ENCODE measurements around the gene ANKRD31.
"Not testable (repeated sequence)": the region's sequence is repeated elsewhere in the genome, so short reads cannot be mapped to it uniquely, and the experiment has no call there.

ANKRD31 gene

GRCh38 chr5:75265731-75266130 lies 29.1 kb upstream of the ANKRD31 start:
- Histone ChIP-seq H3F3A (ENCODE audit: control insufficient read depth, insufficient read depth) (no peaks in the 10 kb centered on the region), H3K9me2 (replicated peaks; ENCODE audit: control insufficient read depth, low read length) (no peaks in the 10 kb centered on the region), H3K4me2 (ENCODE audit: low read length) (no peak overlapping the region), H3K36me3 (ENCODE audit: control insufficient read depth, low read length) (no peaks in the 10 kb centered on the region), H3K27ac (ENCODE audit: low read depth, low read length) (no peak overlapping the region), H3K9me3 (ENCODE audit: control insufficient read depth, insufficient read depth, low read length) (no peaks in the 10 kb centered on the region), H3K4me3 (ENCODE audit: low read length) (no peak overlapping the region), H3K79me2 (ENCODE audit: control insufficient read depth, low read length) (no peaks in the 10 kb centered on the region), H3K4me1 (ENCODE audit: control insufficient read depth, low read length) (no peaks in the 10 kb centered on the region), H4K20me1 (ENCODE audit: control insufficient read depth, insufficient read depth, low read depth, low read length) (no peaks in the 10 kb centered on the region), H3K27me3 (ENCODE audit: control insufficient read depth, low read length) (no peaks in the 10 kb centered on the region)
- TF ChIP-seq EZH2phosphoT487 (IDR thresholded peaks at IDR 0.05; ENCODE audit: borderline replicate concordance, low read length) (no peak), CTCF (IDR thresholded peaks at IDR 0.05; ENCODE audit: low read depth, low read length, poor library complexity, severe bottlenecking) (no peak)

GRCh38 chr5:75262271-75262670 lies 25.6 kb upstream of the ANKRD31 start:
- H3K9me3 ChIP-seq (ENCODE audit: control insufficient read depth, insufficient read depth, low read length), result no peaks in the 10 kb centered on the region
- no peaks in the 10 kb centered on the region for H3K4me1 ChIP-seq (ENCODE audit: control insufficient read depth, low read length)
- H3K36me3 ChIP-seq (ENCODE audit: control insufficient read depth, low read length), result no peaks in the 10 kb centered on the region
- H3K79me2 ChIP-seq (ENCODE audit: control insufficient read depth, low read length), result no peaks in the 10 kb centered on the region
- H3K27ac ChIP-seq (ENCODE audit: low read depth, low read length), result no peak overlapping the region
- no peaks in the 10 kb centered on the region for H3K9me2 ChIP-seq (replicated peaks; ENCODE audit: control insufficient read depth, low read length)
- H3F3A ChIP-seq (ENCODE audit: control insufficient read depth, insufficient read depth), result no peaks in the 10 kb centered on the region
- no peaks in the 10 kb centered on the region for H3K27me3 ChIP-seq (ENCODE audit: control insufficient read depth, low read length)
- H4K20me1 ChIP-seq (ENCODE audit: control insufficient read depth, insufficient read depth, low read depth, low read length), result no peaks in the 10 kb centered on the region
- no peak overlapping the region for H3K4me2 ChIP-seq (ENCODE audit: low read length)
- no peak for TF ChIP-seq CTCF (IDR thresholded peaks at IDR 0.05; ENCODE audit: low read depth, low read length, poor library complexity, severe bottlenecking)
- no peak for TF ChIP-seq EZH2phosphoT487 (IDR thresholded peaks at IDR 0.05; ENCODE audit: borderline replicate concordance, low read length)
- no peak overlapping the region for H3K4me3 ChIP-seq (ENCODE audit: low read length)

GRCh38 chr5:75260708-75261107 lies 24.0 kb upstream of the ANKRD31 start:
- TF ChIP-seq CTCF (IDR thresholded peaks at IDR 0.05; ENCODE audit: low read depth, low read length, poor library complexity, severe bottlenecking) (no peak), EZH2phosphoT487 (IDR thresholded peaks at IDR 0.05; ENCODE audit: borderline replicate concordance, low read length) (no peak)
- no peaks in the 10 kb centered on the region for H3K9me3 ChIP-seq (ENCODE audit: control insufficient read depth, insufficient read depth, low read length)

GRCh38 chr5:75250452-75250851 lies 13.8 kb upstream of the ANKRD31 start:
- not testable (repeated sequence) for H3K4me1 ChIP-seq (ENCODE audit: control insufficient read depth, low read length); H3F3A ChIP-seq (ENCODE audit: control insufficient read depth, insufficient read depth); H3K79me2 ChIP-seq (ENCODE audit: control insufficient read depth, low read length); H3K27ac ChIP-seq (ENCODE audit: low read depth, low read length); H3K36me3 ChIP-seq (ENCODE audit: control insufficient read depth, low read length); H3K9me2 ChIP-seq (replicated peaks; ENCODE audit: control insufficient read depth, low read length); H4K20me1 ChIP-seq (ENCODE audit: control insufficient read depth, insufficient read depth, low read depth, low read length); H3K4me3 ChIP-seq (ENCODE audit: low read length); H3K9me3 ChIP-seq (ENCODE audit: control insufficient read depth, insufficient read depth, low read length); H3K27me3 ChIP-seq (ENCODE audit: control insufficient read depth, low read length); H3K4me2 ChIP-seq (ENCODE audit: low read length)

More at GRCh38 chr5:75260708-75261107, 24.0 kb upstream of the ANKRD31 start:
- Histone ChIP-seq H3K36me3 (ENCODE audit: control insufficient read depth, low read length) (no peaks in the 10 kb centered on the region), H3F3A (ENCODE audit: control insufficient read depth, insufficient read depth) (no peaks in the 10 kb centered on the region), H3K4me3 (ENCODE audit: low read length) (no peak overlapping the region), H3K9me2 (replicated peaks; ENCODE audit: control insufficient read depth, low read length) (no peaks in the 10 kb centered on the region), H3K4me1 (ENCODE audit: control insufficient read depth, low read length) (no peaks in the 10 kb centered on the region), H3K4me2 (ENCODE audit: low read length) (no peak overlapping the region), H3K79me2 (ENCODE audit: control insufficient read depth, low read length) (no peaks in the 10 kb centered on the region), H3K27me3 (ENCODE audit: control insufficient read depth, low read length) (no peaks in the 10 kb centered on the region), H4K20me1 (ENCODE audit: control insufficient read depth, insufficient read depth, low read depth, low read length) (no peaks in the 10 kb centered on the region), H3K27ac (ENCODE audit: low read depth, low read length) (no peak overlapping the region)
